ENCODE measurements around the gene GPR148. TPM values are rescaled to one million over a fixed set of nuclear protein-coding genes. Genes with fewer than 3 reads are reported as not detected.

The GPR148 gene
- total RNA-seq, 1 experiment from 2014 or later: not detected

DNA sequence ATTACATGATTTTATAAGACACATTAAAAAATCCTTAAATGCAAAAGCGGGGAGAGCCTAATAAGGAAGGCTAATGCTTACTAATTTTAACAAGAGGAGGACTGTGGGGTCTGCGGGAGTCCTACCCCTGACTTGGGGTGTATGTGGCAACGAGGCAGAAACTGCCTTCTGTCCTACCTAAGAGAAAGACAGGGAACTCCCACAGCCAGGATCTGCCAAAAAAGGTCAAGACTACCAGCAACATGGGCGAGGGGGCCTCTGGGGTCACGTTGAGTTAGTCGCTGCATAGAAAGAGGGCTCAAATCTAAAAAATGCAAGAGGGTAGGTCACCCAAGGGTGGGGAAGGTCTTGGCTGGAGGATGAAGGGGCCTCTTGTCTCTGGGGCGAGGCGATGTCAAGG lies 25.9 kb downstream of the GPR148 start:
- Histone ChIP-seq H3K27me3 (replicated peaks; ENCODE audit: insufficient read depth, low read depth, low read length, poor library complexity) (peaks cover 64% of the 10 kb centered on the region), H3K4me1 (ENCODE audit: insufficient read depth, low read length, poor library complexity, severe bottlenecking) (no peaks in the 10 kb centered on the region), H3K36me3 (ENCODE audit: insufficient read depth, low read length, poor library complexity, severe bottlenecking) (no peaks in the 10 kb centered on the region), H3K9me3 (ENCODE audit: low read depth, low read length, poor library complexity, severe bottlenecking) (no peaks in the 10 kb centered on the region), H3K4me3 (ENCODE audit: low read depth, low read length, poor library complexity, severe bottlenecking) (no peak overlapping the region), H3K27ac (ENCODE audit: low read depth, low read length, poor library complexity, severe bottlenecking) (no peak overlapping the region)
- TF ChIP-seq EZH2 (IDR thresholded peaks at IDR 0.05; ENCODE audit: borderline replicate concordance, low read depth, low read length, poor library complexity, severe bottlenecking) (no peak), CTCF (conservative IDR thresholded peaks at IDR 0.05; ENCODE audit: low read depth, low read length) (no peak)
- no TSS peak for BruUV-seq (replicated peaks)
- no peak for DNase-seq (ENCODE audit: low spot score)
- ChIA-PET POLR2A (ENCODE audit: low non-redundant PET) (no interaction called here), CTCF (no interaction called here)
- intact Hi-C loops (cut with micrococcal nuclease; ENCODE audit: unreplicated experiment): no loop called here

- BruUV-seq (replicated peaks): no TSS peak
- no peak within 1 kb of the TSS for H3K4me3 ChIP-seq (ENCODE audit: low read depth, low read length, poor library complexity, severe bottlenecking)
- H3K36me3 ChIP-seq (ENCODE audit: insufficient read depth, low read length, poor library complexity, severe bottlenecking): no peaks in the 10 kb centered on the region
- DNase-seq (ENCODE audit: low spot score): no peak
- H3K27me3 ChIP-seq (replicated peaks; ENCODE audit: insufficient read depth, low read depth, low read length, poor library complexity): peaks cover 71% of the 10 kb centered on the region
- no peaks in the 10 kb centered on the region for H3K9me3 ChIP-seq (ENCODE audit: low read depth, low read length, poor library complexity, severe bottlenecking)
- TF ChIP-seq CTCF (conservative IDR thresholded peaks at IDR 0.05; ENCODE audit: low read depth, low read length): no peak
- TF ChIP-seq EZH2 (IDR thresholded peaks at IDR 0.05; ENCODE audit: borderline replicate concordance, low read depth, low read length, poor library complexity, severe bottlenecking): no peak
- intact Hi-C loops (cut with micrococcal nuclease; ENCODE audit: unreplicated experiment): no loop called here
- no peaks in the 10 kb centered on the region for H3K4me1 ChIP-seq (ENCODE audit: insufficient read depth, low read length, poor library complexity, severe bottlenecking)
- no peak within 1 kb of the TSS for H3K27ac ChIP-seq (ENCODE audit: low read depth, low read length, poor library complexity, severe bottlenecking)
- CTCF ChIA-PET: no interaction called here
- POLR2A ChIA-PET (ENCODE audit: low non-redundant PET): no interaction called here
These were observed 26.6 kb downstream of the GPR148 start, which contains the start of gene AMER3 for GRCh38 chr2:130755256-130756052. TSS of gene AMER3 (plus strand) at chr2:130755540. CDS start at chr2:130762073, 6,533 bp downstream.

DNA sequence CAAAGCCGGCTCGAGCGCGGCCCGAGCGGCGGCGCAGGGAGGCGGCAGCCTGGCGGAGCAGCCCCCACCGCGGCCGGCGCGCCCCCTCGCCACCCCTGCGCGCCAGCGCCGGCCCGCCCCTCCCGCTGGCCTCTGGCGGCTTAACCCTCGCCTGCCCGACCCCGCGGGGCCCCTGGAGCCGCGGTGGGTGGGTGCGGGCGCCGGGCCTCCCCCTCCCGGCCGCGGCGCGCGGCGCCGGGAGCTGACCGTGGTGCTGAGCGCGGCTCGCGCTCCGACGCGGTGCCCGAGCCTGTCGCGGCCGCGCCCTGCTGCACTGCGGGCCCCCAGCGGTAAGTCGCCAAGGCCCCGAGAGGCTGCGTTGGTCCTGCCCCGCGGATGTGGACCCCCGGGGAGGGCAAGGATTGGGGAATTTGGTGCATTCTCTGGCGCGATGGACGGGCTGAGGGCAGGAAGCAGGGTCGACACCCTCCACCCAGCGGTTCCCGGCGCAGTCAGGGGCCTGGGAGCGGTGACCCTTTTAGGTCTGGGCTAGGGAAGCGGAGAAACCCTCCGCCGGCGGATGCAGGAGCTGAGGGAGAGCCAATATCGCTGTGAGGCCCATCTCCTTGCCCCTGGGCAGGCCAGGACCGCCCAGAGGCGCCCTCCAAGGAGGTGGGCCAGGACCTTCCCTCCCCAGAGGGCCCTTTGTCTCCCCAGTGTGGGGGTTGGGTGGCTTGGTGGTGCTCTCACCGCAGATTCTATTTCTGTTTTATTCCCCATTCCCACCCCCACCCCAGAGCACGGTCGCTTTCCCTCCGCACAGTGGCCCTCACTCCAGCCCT lies 27.4 kb downstream of the GPR148 start:
- Histone ChIP-seq H3K4me1 (ENCODE audit: insufficient read depth, low read length, poor library complexity, severe bottlenecking) (no peaks in the 10 kb centered on the region), H3K27me3 (replicated peaks; ENCODE audit: insufficient read depth, low read depth, low read length, poor library complexity) (peaks cover 76% of the 10 kb centered on the region), H3K27ac (ENCODE audit: low read depth, low read length, poor library complexity, severe bottlenecking) (no peak overlapping the region), H3K9me3 (ENCODE audit: low read depth, low read length, poor library complexity, severe bottlenecking) (no peaks in the 10 kb centered on the region), H3K4me3 (ENCODE audit: low read depth, low read length, poor library complexity, severe bottlenecking) (no peak overlapping the region), H3K36me3 (ENCODE audit: insufficient read depth, low read length, poor library complexity, severe bottlenecking) (no peaks in the 10 kb centered on the region)
- BruUV-seq (replicated peaks): no TSS peak
- POLR2A ChIA-PET (ENCODE audit: low non-redundant PET): no interaction called here
- CTCF ChIA-PET: interaction anchor here (0.5 kb wide), 1 partner anchor 39 kb away, joined by 4 read pairs; no protein-coding TSS in a partner anchor
- DNase-seq (ENCODE audit: low spot score): peak; percentile 34
- no peak for TF ChIP-seq EZH2 (IDR thresholded peaks at IDR 0.05; ENCODE audit: borderline replicate concordance, low read depth, low read length, poor library complexity, severe bottlenecking)
- TF ChIP-seq CTCF (conservative IDR thresholded peaks at IDR 0.05; ENCODE audit: low read depth, low read length): no peak
- intact Hi-C loops (cut with micrococcal nuclease; ENCODE audit: unreplicated experiment): no loop called here
